Lower leg skin (tissue), 4 donors: ENCODE measurements around the gene SHISAL2B. TPM values are rescaled to one million over a fixed set of nuclear protein-coding genes. Genes with fewer than 3 reads are reported as not detected.

Experiments
- DNase-seq, 2 donors: peaks; one replicate each; pipeline ENCODE4 v3.0.0-alpha.2; 2019; ENCODE audit warnings: low spot score in 2 of 2
- H3K4me3 ChIP-seq: fragments of 200-600 bp; sonication (generic); 2 replicates; pipeline ENCODE4 v1.5.1; 2017; ENCODE audit warnings: mild to moderate bottlenecking, low read depth; ENCODE audit not compliant: poor library complexity, severe bottlenecking
- CTCF ChIP-seq, 3 donors: fragments of 450-650 bp; IDR thresholded peaks; one replicate each; pipeline ENCODE4 v1.5.1; 2016; ENCODE audit warnings: antibody characterized with exemption in 3 of 3, mild to moderate bottlenecking in 3 of 3, moderate library complexity in 2 of 3
- POLR2A ChIP-seq, 2 donors: fragments of 450-650 bp; IDR thresholded peaks; one replicate each; pipeline ENCODE4 v1.6.1; 2016 to 2017; ENCODE audit warnings: antibody characterized with exemption in 2 of 2, mild to moderate bottlenecking in 1 of 2, moderate library complexity in 1 of 2
- WGBS, 2 donors: methylation state at CpG; one replicate each; pipeline ENCODE4 v1.1.5; 2018; 5-methylcytosine and 5-hydroxymethylcytosine counted together
- intact Hi-C: fragments of 100-400 bp; cut with DNase I; formaldehyde crosslinking; loops from one replicate; pipeline ENCODE4 v1.15.0; 2023; ENCODE audit warnings: low total_unique reads
- total RNA-seq, 4 donors: library from RNA; depleted of rRNA; stranded (reverse); fragments of >200 nt; gene quantifications; one replicate each; pipeline ENCODE4 v1.1.0, GENCODE V29; 2016

The SHISAL2B gene
- not detected for total RNA-seq

- DNase-seq, result no peak
- TF ChIP-seq POLR2A (IDR thresholded peaks at IDR 0.05), result no peak
- TF ChIP-seq CTCF (IDR thresholded peaks at IDR 0.05), result no peak
- H3K4me3 ChIP-seq, result no peak within 1 kb of the TSS
- 2% methylated on average over 27 to 31 of the region's 71 CpGs for WGBS, 2 donors
- intact Hi-C loops, result no loop called here
These were observed at the start of gene SHISAL2B for GRCh38 chr5:64690417-64691151. SHISAL2B (plus strand) TSS chr5:64690503; CDS start chr5:64690624, 121 bp downstream.

DNA sequence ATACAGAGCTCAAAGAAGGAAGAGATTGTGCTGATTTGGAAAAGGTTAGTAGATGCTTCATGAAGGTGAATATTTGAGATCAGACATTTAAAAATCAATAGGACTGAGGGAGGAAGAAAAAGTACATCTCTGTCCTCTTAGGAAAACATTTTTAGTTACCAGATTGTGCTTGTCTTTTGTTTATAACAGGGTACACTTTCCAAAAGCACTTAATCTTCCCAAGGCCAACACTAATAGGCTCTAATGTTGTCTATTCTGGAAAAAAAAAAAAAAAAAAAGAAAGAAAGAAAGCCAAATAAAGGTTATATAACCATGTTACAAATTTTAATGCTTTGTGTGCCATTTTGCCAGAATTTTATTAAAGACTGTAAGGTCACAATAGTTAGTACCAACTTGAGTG lies 45.5 kb upstream of the SHISAL2B start:
- intact Hi-C loops, result no loop called here
- DNase-seq, result no peak
- no peak for TF ChIP-seq CTCF (IDR thresholded peaks at IDR 0.05)
- no peak for TF ChIP-seq POLR2A (IDR thresholded peaks at IDR 0.05)
- H3K4me3 ChIP-seq, result no peak overlapping the region

GRCh38 chr5:64646169-64646568 lies 44.1 kb upstream of the SHISAL2B start:
- intact Hi-C loops, result no loop called here
- 66 to 79% methylated on average over 3 of the region's 3 CpGs for WGBS, 2 donors
- no peak overlapping the region for H3K4me3 ChIP-seq
- DNase-seq, result no peak
- no peak for TF ChIP-seq POLR2A (IDR thresholded peaks at IDR 0.05)
- TF ChIP-seq CTCF (IDR thresholded peaks at IDR 0.05), result no peak

GRCh38 chr5:64649512-64649911 lies 40.8 kb upstream of the SHISAL2B start:
- DNase-seq, result no peak
- no peak for TF ChIP-seq CTCF (IDR thresholded peaks at IDR 0.05)
- TF ChIP-seq POLR2A (IDR thresholded peaks at IDR 0.05), result no peak
- intact Hi-C loops, result no loop called here
- 61 to 77% methylated on average over 2 of the region's 2 CpGs for WGBS, 2 donors
- no peak overlapping the region for H3K4me3 ChIP-seq

DNA sequence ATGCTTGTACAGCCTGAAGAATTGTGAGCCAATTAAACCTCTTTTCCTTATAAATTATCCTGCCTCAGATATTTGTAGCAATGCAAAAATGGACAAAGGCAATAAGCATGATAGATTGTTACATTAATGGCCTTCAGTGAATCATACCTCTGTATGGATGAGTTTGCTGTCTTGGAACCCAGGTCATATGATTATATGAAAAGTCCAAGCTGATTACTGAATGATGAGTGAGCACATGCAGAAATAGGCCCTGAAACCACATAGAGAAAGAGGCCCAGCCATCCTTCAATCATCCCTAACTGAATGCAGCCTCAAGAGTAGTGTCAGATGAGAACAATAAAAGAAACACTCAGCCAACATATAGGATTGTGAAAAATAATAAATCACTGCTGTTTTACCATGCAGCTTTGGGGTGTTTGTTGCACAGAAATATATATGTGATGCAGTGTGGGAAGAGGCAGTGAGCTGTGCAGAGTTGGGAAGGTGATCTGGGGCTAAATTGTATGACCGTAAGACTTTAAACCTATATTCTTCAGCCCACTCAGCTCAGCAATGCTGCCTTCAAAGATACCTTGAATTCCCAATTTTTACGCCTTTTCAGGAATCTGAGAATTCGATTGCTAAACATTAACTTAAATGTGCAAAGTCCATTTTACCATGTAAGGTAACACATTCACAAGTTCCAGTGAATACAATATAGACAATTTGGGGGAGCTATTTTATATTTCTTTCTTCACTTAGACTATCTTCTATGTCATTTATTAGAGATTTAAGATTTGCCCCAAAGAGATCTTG lies 36.3 kb upstream of the SHISAL2B start:
- H3K4me3 ChIP-seq, result no peak overlapping the region
- TF ChIP-seq POLR2A (IDR thresholded peaks at IDR 0.05) (no peak), CTCF (IDR thresholded peaks at IDR 0.05) (no peak)
- WGBS, 2 donors, result 92 to 94% methylated on average over 3 of the region's 3 CpGs
- intact Hi-C loops, result no loop called here
- no peak for DNase-seq
